Heart left ventricle (tissue), 16 donors: ENCODE data around the gene GDF2. TPM values are rescaled to one million over a fixed set of nuclear protein-coding genes. Genes with fewer than 3 reads are reported as not detected.

Experiments
- ATAC-seq, 4 donors: fragments of 200-7000 bp; cut with Tn5 transposase; one replicate each; pipeline ENCODE4 v1.9.1; 2020 to 2022; ENCODE audit warnings: moderate library complexity in 4 of 4, mild to moderate bottlenecking in 3 of 4, moderate number of reproducible peaks in 1 of 4
- DNase-seq, 5 donors: peaks; one replicate each; pipeline ENCODE4 v3.0.0-alpha.2; 2020
- H3K27ac ChIP-seq, 12 donors: fragments of 200-600 bp; sonication (generic) in 4 of 12; one replicate each; pipeline versions ENCODE4 v1.5.0 to v1.8.0; 2016 to 2022; ENCODE audit warnings: mild to moderate bottlenecking in 2 of 12
- H3K27me3 ChIP-seq, 9 donors: fragments of 200-600 bp; sonication (generic) in 2 of 9; one replicate each; pipeline versions ENCODE4 v1.5.1 to v1.8.0; 2016 to 2022; ENCODE audit warnings: mild to moderate bottlenecking in 3 of 9
- H3K36me3 ChIP-seq, 9 donors: fragments of 200-600 bp; sonication (generic) in 2 of 9; one replicate each; pipeline versions ENCODE4 v1.5.0 to v1.8.0; 2018 to 2022; ENCODE audit warnings: mild to moderate bottlenecking in 2 of 9
- H3K4me1 ChIP-seq, 12 donors: fragments of 200-600 bp; sonication (generic) in 4 of 12; one replicate each; pipeline versions ENCODE4 v1.5.0 to v1.8.0; 2016 to 2022; ENCODE audit warnings: mild to moderate bottlenecking in 3 of 12
- H3K4me3 ChIP-seq, 12 donors: fragments of 200-600 bp; sonication (generic) in 4 of 12; one replicate each; pipeline versions ENCODE4 v1.5.0 to v1.8.0; 2017 to 2022; ENCODE audit warnings: mild to moderate bottlenecking in 9 of 12, moderate library complexity in 4 of 12
- H3K9me3 ChIP-seq, 12 donors: fragments of 200-600 bp; sonication (generic) in 4 of 12; one replicate each; pipeline versions ENCODE4 v1.5.0 to v1.8.0; 2016 to 2022; ENCODE audit warnings: mild to moderate bottlenecking in 1 of 12
- POLR2A ChIP-seq, 2 donors: fragments of 450-650 bp; IDR thresholded peaks; one replicate each; pipeline ENCODE4 v1.6.1; 2017; ENCODE audit warnings: antibody characterized with exemption in 2 of 2, mild to moderate bottlenecking in 2 of 2, moderate library complexity in 2 of 2
- WGBS, 4 donors: extraction: QIAGEN DNeasy Blood & Tissue Kit in 2 of 4; methylation state at CpG; one replicate each; pipeline versions ENCODE4 v1.1.5 to v1.1.7; 2013 to 2018; 5-methylcytosine and 5-hydroxymethylcytosine counted together
- intact Hi-C, 10 donors: fragments of 100-400 bp; cut with DNase I; formaldehyde crosslinking; loops; one replicate each; pipeline versions ENCODE4 v1.11.1 to v1.14.2; 2022
- polyA plus RNA-seq, 2 donors: library from polyadenylated mRNA; stranded (reverse); fragments of 200-250 nt; gene quantifications; one replicate each; pipeline ENCODE4 v1.2.3, GENCODE V29; 2013
- total RNA-seq, 9 donors: library from RNA; depleted of rRNA in 2 of 9; stranded (reverse); fragments of >200 nt in 2 of 9; fragmentation: NEBNext Ultra II Directional in 3 of 9; extraction: Animal tissue kit (Norgen Biotek cat#: 25700) in 3 of 9; gene quantifications; one replicate each; pipeline versions ENCODE4 v1.1.0 to v1.2.4, GENCODE V29; 2016 to 2023
- TF ChIP-seq, protein P1 (sequence below), 12 donors: fragments of 200-600 bp; sonication (generic) in 4 of 12; IDR thresholded peaks; one replicate each; pipeline versions ENCODE4 v1.5.0 to v1.8.0; 2018 to 2022; ENCODE audit warnings: antibody characterized with exemption in 12 of 12, mild to moderate bottlenecking in 5 of 12
- donor health status: ischemic (EF 13 %, LVEDD 7.1; RV severe dilation, severe dysfunction).
- donor health status: healthy with polysubstance abuse.
- donor health status: DM: no; HTN: yes; CAD: no.
- donor health status: DM: no; HTN: no; CAD: no.
- donor health status: ischemic (EF 25% LVEDD 6.9; RV normal size, moderate dysfunction).
- donor health status: ischemic (EF 25% LVEDD 5.7; RV mildly dilated, moderate dysfunction).
- donor health status: healthy.
- donor health status: DM: yes; HTN: yes; CAD: no.
- donor health status: ischemic (EF 35%, LVEDD 5.7; RV mildly dilated, moderate dysfunction).
- donor health status: nonischemic (EF 11% LVEDD 7.7; RV severe dilation, severe dysfunction).
- donor health status: DM: yes; HTN: yes; CAD: no.
- donor health status: PGD.
- donor health status: ischemic (EF 29% LVEDD 5.4; RV normal size, mild dysfunction).
- donor health status: nonischemic (EF 23%, LVEDD 6.1; RV moderate dilation, normal function).

GDF2 gene
- total and polyA plus RNA-seq, 11 donors, result not detected

DNA sequence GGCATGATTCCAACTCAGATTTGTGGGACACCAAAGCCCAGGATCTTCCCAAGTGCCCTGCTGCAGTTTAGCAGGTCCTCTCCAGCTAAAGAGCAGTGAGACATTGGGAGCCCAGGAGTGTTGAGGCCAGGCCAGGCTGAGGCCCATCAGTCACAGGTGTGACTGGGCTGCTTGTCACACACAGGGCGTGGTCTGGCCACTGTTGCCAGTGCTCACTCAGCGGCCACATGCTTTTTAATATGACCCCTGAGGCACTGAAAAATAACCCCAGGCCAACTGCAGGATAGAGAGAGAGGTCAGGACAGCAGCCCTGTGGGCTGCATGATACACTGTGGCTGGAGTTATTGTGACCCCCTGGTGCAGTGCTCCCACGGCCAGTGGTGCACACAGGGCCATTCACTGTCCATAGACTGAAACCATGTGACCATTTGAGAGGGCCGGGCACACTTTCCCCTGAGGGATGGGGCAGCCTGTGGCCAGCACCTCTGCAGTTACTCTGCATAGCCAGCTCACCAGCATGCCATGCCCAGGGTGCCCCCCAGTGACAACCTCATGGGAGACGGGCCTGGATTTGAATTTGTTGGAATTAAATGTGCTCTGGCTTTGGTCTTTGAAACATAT, 4.2 kb downstream of the GDF2 start:
- 31 to 42% (median 37%) methylated on average over 4 to 5 of the region's 5 CpGs for WGBS, 4 donors
- no peaks in the 10 kb centered on the region for H3K9me3 ChIP-seq
- peaks cover 0 to 13% (median 0%) of the 10 kb centered on the region in 9 donors for H3K27me3 ChIP-seq
- no peaks in the 10 kb centered on the region for H3K36me3 ChIP-seq
- DNase-seq (no peak), ATAC-seq (peak; percentile 69 to 80 (median 77))
- intact Hi-C loops, result no loop called here
- H3K27ac ChIP-seq, result peak overlapping the region in 3 of 12 donors; percentile 2 to 40 (median 37)
- TF ChIP-seq, protein P1, sequence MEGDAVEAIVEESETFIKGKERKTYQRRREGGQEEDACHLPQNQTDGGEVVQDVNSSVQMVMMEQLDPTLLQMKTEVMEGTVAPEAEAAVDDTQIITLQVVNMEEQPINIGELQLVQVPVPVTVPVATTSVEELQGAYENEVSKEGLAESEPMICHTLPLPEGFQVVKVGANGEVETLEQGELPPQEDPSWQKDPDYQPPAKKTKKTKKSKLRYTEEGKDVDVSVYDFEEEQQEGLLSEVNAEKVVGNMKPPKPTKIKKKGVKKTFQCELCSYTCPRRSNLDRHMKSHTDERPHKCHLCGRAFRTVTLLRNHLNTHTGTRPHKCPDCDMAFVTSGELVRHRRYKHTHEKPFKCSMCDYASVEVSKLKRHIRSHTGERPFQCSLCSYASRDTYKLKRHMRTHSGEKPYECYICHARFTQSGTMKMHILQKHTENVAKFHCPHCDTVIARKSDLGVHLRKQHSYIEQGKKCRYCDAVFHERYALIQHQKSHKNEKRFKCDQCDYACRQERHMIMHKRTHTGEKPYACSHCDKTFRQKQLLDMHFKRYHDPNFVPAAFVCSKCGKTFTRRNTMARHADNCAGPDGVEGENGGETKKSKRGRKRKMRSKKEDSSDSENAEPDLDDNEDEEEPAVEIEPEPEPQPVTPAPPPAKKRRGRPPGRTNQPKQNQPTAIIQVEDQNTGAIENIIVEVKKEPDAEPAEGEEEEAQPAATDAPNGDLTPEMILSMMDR (IDR thresholded peaks at IDR 0.05), result no peak
- no peak for TF ChIP-seq POLR2A (IDR thresholded peaks at IDR 0.05)
- no peak overlapping the region for H3K4me3 ChIP-seq
- peaks cover 0 to 13% (median 0%) of the 10 kb centered on the region in 12 donors for H3K4me1 ChIP-seq

DNA sequence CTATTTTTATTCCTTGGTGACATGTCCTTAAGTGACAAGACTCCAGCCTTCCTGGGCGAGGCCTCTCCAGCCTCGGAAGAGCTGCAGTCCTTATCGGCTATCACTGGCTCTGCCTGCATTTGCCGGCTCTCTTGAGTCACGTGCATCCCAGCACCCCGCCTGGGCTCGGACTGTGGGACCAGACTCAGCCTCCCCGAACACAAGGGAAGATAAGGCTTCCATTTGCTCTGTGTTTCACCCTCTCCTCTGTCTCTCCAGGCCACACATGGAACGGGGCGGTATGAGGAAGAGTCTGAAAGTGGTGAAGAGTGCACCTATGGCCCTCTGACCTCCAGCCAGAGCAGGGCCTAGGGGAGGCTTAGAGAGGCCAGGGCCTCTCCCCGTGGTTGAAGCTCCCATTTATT, 4.7 kb downstream of the GDF2 start:
- ATAC-seq (peak; percentile 69 to 88 (median 76)), DNase-seq (peak in 2 of 5 donors; percentile 48 to 58)
- no peak for TF ChIP-seq POLR2A (IDR thresholded peaks at IDR 0.05)
- TF ChIP-seq, protein P1 (IDR thresholded peaks at IDR 0.05), result no peak
- intact Hi-C loops, result no loop called here
- Histone ChIP-seq H3K9me3 (no peaks in the 10 kb centered on the region), H3K27me3 (peaks cover 0 to 10% (median 0%) of the 10 kb centered on the region in 9 donors), H3K27ac (peak overlapping the region in 3 of 12 donors; percentile 2 to 40 (median 37)), H3K4me3 (no peak overlapping the region), H3K4me1 (peaks cover 0 to 13% (median 0%) of the 10 kb centered on the region in 12 donors), H3K36me3 (no peaks in the 10 kb centered on the region)
- 26 to 40% (median 28%) methylated on average over 11 of the region's 11 CpGs for WGBS, 4 donors

DNA sequence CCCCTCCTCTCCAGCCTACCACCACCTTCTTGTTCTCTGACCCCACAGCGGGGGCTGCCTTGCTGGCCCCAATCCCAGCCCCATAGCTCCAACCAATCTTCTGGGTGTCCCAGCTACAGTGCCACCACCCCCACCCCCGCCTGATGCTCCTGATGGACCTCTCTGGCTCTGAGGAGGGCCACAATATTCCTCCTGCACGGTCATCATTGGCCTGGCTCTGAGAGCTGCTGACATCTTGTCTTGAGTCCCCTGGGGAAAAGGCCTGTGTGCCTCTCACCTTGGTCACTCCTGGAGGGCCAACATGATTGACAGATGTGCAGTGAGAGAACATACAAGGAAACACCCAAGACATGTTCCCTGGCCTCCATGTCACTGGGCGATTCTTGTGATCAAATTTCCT, 7.6 kb downstream of the GDF2 start:
- H3K27ac ChIP-seq, result no peak overlapping the region
- no peak overlapping the region for H3K4me3 ChIP-seq
- H3K4me1 ChIP-seq, result peaks cover 0 to 10% (median 0%) of the 10 kb centered on the region in 12 donors
- H3K36me3 ChIP-seq, result no peaks in the 10 kb centered on the region
- no peaks in the 10 kb centered on the region for H3K27me3 ChIP-seq
- no peaks in the 10 kb centered on the region for H3K9me3 ChIP-seq
- ATAC-seq, result no peak
- WGBS, 4 donors, result 84 to 93% (median 88%) methylated on average over 4 of the region's 4 CpGs
- no peak for TF ChIP-seq POLR2A (IDR thresholded peaks at IDR 0.05)
- TF ChIP-seq, protein P1 (IDR thresholded peaks at IDR 0.05), result no peak
- DNase-seq, result no peak
- intact Hi-C loops, result no loop called here

DNA sequence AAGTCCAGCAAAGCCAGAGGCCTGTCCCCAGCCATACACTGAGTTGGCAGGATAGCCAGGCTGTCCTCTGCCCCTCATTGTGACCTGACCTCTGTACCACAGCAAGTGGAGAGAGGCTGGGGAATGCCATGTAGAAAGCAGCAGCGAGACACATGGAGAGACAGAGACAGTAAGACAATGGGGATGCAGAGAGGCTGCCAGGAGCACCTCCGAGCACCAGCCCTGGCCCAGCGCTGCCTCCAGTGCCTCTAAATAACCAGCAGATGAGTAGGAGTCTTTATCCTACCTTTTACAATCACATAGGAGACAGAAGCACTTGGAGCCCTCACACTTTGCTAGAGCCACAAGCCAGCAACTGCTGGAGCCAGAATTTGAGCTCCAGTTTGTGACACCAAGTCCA, 8.1 kb downstream of the GDF2 start:
- 91 to 100% (median 95%) methylated on average over 3 of the region's 3 CpGs for WGBS, 4 donors
- no peak for TF ChIP-seq POLR2A (IDR thresholded peaks at IDR 0.05)
- TF ChIP-seq, protein P1 (IDR thresholded peaks at IDR 0.05), result no peak

More for the DNA sequence above, 8.1 kb downstream of the GDF2 start:
- DNase-seq, result no peak
- H3K27me3 ChIP-seq, result no peaks in the 10 kb centered on the region
- H3K36me3 ChIP-seq, result no peaks in the 10 kb centered on the region
- no peaks in the 10 kb centered on the region for H3K9me3 ChIP-seq
- intact Hi-C loops, result no loop called here
- no peak overlapping the region for H3K27ac ChIP-seq
- H3K4me1 ChIP-seq, result peaks cover 0 to 10% (median 0%) of the 10 kb centered on the region in 12 donors
- ATAC-seq, result no peak
- H3K4me3 ChIP-seq, result no peak overlapping the region
